ENCODE results near the gene PKHD1.

PKHD1 gene

GRCh38 chr6:51915098-51915497 lies 172.3 kb downstream of the PKHD1 start:
- Histone ChIP-seq H3K27ac (ENCODE audit: low read depth, low read length, poor library complexity, severe bottlenecking) (no peak overlapping the region), H3K79me2 (ENCODE audit: insufficient read depth, low read length) (no peaks in the 10 kb centered on the region), H2AFZ (ENCODE audit: low read length) (no peak overlapping the region), H3K27me3 (ENCODE audit: insufficient read depth, low read length) (no peaks in the 10 kb centered on the region), H3K4me1 (ENCODE audit: insufficient read depth, low read length, severe bottlenecking) (no peaks in the 10 kb centered on the region), H3K9ac (ENCODE audit: low read length) (no peak overlapping the region), H4K20me1 (ENCODE audit: insufficient read depth, low read length) (no peaks in the 10 kb centered on the region), H3K36me3 (ENCODE audit: insufficient read depth, low read length) (no peaks in the 10 kb centered on the region), H3K9me2 (ENCODE audit: low read depth, low read length) (no peaks in the 10 kb centered on the region), H3K4me2 (ENCODE audit: low read length) (no peak overlapping the region), H3K4me3 (ENCODE audit: low read depth, low read length, poor library complexity, severe bottlenecking) (no peak overlapping the region), H3K9me3 (ENCODE audit: low read length) (no peaks in the 10 kb centered on the region), H3F3A (ENCODE audit: insufficient read depth, low read length) (no peaks in the 10 kb centered on the region)
- TF ChIP-seq CTCF (IDR thresholded peaks at IDR 0.05; ENCODE audit: low read length), result no peak
- TF ChIP-seq EZH2 (IDR thresholded peaks at IDR 0.05; ENCODE audit: borderline replicate concordance, low read length), result no peak

GRCh38 chr6:51913265-51913664 lies 174.1 kb downstream of the PKHD1 start:
- no peak overlapping the region for H3K4me3 ChIP-seq (ENCODE audit: low read depth, low read length, poor library complexity, severe bottlenecking)
- H3K4me2 ChIP-seq (ENCODE audit: low read length), result no peak overlapping the region
- H3K9me3 ChIP-seq (ENCODE audit: low read length), result no peaks in the 10 kb centered on the region
- H3K27me3 ChIP-seq (ENCODE audit: insufficient read depth, low read length), result no peaks in the 10 kb centered on the region
- H4K20me1 ChIP-seq (ENCODE audit: insufficient read depth, low read length), result no peaks in the 10 kb centered on the region
- no peak overlapping the region for H3K9ac ChIP-seq (ENCODE audit: low read length)
- no peaks in the 10 kb centered on the region for H3F3A ChIP-seq (ENCODE audit: insufficient read depth, low read length)
- no peaks in the 10 kb centered on the region for H3K9me2 ChIP-seq (ENCODE audit: low read depth, low read length)
- H3K36me3 ChIP-seq (ENCODE audit: insufficient read depth, low read length), result no peaks in the 10 kb centered on the region
- H3K27ac ChIP-seq (ENCODE audit: low read depth, low read length, poor library complexity, severe bottlenecking), result no peak overlapping the region
- no peaks in the 10 kb centered on the region for H3K79me2 ChIP-seq (ENCODE audit: insufficient read depth, low read length)
- TF ChIP-seq CTCF (IDR thresholded peaks at IDR 0.05; ENCODE audit: low read length) (no peak), EZH2 (IDR thresholded peaks at IDR 0.05; ENCODE audit: borderline replicate concordance, low read length) (no peak)
- H2AFZ ChIP-seq (ENCODE audit: low read length), result no peak overlapping the region
- H3K4me1 ChIP-seq (ENCODE audit: insufficient read depth, low read length, severe bottlenecking), result no peaks in the 10 kb centered on the region

- no peak overlapping the region for H2AFZ ChIP-seq (ENCODE audit: low read length)
- no peak overlapping the region for H3K9ac ChIP-seq (ENCODE audit: low read length)
- no peaks in the 10 kb centered on the region for H3K79me2 ChIP-seq (ENCODE audit: insufficient read depth, low read length)
- no peaks in the 10 kb centered on the region for H3K9me2 ChIP-seq (ENCODE audit: low read depth, low read length)
- no peaks in the 10 kb centered on the region for H3K9me3 ChIP-seq (ENCODE audit: low read length)
- no peak overlapping the region for H3K27ac ChIP-seq (ENCODE audit: low read depth, low read length, poor library complexity, severe bottlenecking)
- H3K4me3 ChIP-seq (ENCODE audit: low read depth, low read length, poor library complexity, severe bottlenecking), result no peak overlapping the region
- H3K4me2 ChIP-seq (ENCODE audit: low read length), result no peak overlapping the region
- no peaks in the 10 kb centered on the region for H3F3A ChIP-seq (ENCODE audit: insufficient read depth, low read length)
- no peaks in the 10 kb centered on the region for H3K36me3 ChIP-seq (ENCODE audit: insufficient read depth, low read length)
- TF ChIP-seq CTCF (IDR thresholded peaks at IDR 0.05; ENCODE audit: low read length), result no peak
- TF ChIP-seq EZH2 (IDR thresholded peaks at IDR 0.05; ENCODE audit: borderline replicate concordance, low read length), result no peak
- H4K20me1 ChIP-seq (ENCODE audit: insufficient read depth, low read length), result no peaks in the 10 kb centered on the region
- H3K27me3 ChIP-seq (ENCODE audit: insufficient read depth, low read length), result no peaks in the 10 kb centered on the region
- no peaks in the 10 kb centered on the region for H3K4me1 ChIP-seq (ENCODE audit: insufficient read depth, low read length, severe bottlenecking)
Measured at GRCh38 chr6:51910851-51911250, 176.6 kb downstream of the PKHD1 start.

Data from OCI-LY1 (cell line).